H54 (cell line): Measurements from ENCODE around the gene DLGAP1.
"Not testable (repeated sequence)": the region's sequence is repeated elsewhere in the genome, so short reads cannot be mapped to it uniquely, and the experiment has no call there.

ENCODE experiments used
- DNase-seq: peaks from one replicate; pipeline ENCODE4 v3.0.0; 2011; ENCODE audit warnings: low spot score, mixed read lengths; ENCODE audit not compliant: insufficient read length
- FAIRE-seq: peaks from 3 replicates; lab custom pipeline; 2011; peaks lifted over from hg19 to GRCh38; lab: Jason Lieb, UNC
- POLR2A ChIP-seq: IDR thresholded peaks from 2 replicates; pipeline ENCODE4 v1.6.1; 2011; ENCODE audit warnings: low read depth, mild to moderate bottlenecking, low read length

DLGAP1 gene

DNA sequence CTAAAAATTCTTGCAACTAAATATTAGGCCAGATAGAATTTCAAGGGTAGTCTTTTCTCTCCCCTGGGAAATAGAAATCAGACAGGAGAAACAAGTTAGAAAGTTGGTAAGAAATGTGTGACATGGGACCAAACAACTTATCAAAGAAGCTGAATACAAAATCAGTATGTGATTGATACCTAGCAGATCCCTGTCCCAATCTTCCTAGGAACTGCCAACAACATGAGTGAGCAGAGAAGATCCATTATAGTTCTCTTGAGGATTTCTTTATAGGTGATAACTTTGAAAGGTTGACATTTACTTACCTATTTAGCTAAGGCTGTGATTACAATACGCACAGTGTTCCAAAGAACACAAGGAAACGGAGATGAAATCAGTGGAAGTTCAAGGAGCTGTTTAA lies 162.4 kb downstream of the DLGAP1 start:
- no peak for DNase-seq
- no peak for TF ChIP-seq POLR2A
- no peak for FAIRE-seq

DNA sequence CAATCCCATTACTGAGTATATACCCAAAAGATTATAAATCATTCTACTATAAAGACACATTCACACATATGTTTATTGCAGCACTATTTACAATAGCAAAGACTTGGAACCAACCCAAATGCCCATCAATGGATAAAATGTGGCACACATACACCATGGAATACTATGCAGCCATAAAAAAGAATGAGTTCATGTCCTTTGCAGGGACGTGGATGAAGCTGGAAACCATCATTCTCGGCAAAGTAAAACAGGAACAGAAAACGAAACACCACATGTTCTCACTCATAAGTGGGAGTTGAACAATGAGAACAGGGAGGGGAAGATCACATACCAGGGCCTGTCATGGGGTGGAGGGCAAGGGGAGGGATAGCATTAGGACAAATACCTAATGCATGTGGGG lies 167.8 kb downstream of the DLGAP1 start:
- FAIRE-seq, DNase-seq: not testable (repeated sequence)

DNA sequence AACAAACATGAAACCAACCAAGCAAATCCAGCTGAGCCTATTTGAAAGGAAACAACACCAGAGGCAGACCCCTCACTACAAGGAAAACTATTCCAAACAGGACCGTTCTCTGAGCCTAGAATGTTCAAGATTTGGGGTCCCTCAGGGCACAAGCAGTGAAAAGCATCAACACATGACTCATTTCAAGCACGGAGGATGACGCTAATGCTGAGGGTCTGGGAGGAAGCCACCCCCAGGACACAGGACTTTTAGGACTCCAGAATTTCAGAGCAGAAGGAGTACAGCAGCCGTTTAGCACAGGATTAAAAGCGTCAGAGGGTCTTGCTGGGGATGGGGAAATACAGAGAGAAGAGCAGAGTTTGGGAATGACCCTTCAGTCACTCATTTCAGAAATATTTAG lies 168.9 kb downstream of the DLGAP1 start:
- DNase-seq (no peak), FAIRE-seq (no peak)
- no peak for TF ChIP-seq POLR2A

DNA sequence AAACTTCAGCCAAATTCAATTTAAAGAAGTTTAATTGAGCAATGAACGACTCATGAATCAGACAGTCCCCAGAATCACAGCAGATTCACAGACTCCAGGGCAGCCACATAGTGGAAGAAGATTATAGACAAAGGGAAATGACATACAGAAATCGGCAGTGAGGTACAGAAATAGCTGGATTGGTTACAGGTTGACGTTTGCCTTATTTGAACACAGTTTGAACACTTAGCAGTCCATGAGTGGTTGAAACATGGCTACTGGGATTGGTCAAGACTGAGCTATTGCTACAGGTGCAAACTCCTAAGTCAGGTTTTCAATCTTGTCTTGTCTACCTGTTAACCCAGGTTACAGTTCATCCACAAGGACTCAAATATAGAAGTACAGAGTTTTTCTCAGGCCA lies 169.6 kb downstream of the DLGAP1 start:
- DNase-seq (no peak), FAIRE-seq (no peak)
- TF ChIP-seq POLR2A: no peak

DNA sequence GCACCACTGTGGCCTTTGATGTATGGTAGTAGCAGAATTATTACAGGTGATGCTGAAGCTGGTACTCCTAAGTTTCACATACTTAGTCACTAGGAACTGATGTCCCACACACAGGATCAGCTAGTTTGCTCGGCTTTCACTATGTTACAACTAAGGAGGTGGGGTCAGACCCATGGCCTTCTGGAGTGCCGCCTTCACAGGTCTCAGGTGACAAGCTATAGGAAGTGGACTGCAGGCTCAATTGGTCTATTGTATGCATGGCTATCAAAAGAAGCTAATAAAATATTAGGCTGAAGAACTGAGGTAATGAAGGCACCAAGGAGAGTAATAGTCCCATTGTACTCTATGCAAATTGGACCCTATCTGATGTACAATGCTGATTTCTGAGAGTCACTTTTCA lies 170.6 kb downstream of the DLGAP1 start:
- DNase-seq (no peak), FAIRE-seq (no peak)
- TF ChIP-seq POLR2A: no peak

DNA sequence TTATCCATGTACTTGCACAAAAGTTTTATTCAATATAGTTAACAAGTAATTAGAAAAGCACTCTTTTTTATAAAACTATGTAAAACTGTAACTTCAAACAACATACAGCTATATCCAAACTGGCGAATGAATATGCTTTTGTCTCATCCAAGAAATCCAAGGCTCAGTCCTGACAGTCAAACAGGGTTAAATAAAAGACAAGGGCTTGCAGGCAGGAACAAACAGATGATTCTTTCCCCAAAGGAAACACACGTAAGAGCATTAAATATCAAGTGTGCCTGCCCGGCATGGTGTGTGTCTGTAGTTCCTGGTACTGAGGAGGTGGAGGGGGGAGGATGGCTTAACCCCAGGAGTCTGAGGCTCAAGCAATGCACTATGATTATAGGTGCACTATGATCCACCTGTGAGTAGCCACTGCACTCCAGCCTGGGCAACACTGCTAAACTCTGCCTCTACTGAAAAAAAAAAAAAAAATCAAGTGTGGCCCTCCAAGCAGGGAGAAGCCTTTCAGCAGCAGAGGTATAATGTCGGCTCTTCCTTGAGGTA lies 171.3 kb downstream of the DLGAP1 start:
- FAIRE-seq (no peak), DNase-seq (no peak)
- no peak for TF ChIP-seq POLR2A

DNA sequence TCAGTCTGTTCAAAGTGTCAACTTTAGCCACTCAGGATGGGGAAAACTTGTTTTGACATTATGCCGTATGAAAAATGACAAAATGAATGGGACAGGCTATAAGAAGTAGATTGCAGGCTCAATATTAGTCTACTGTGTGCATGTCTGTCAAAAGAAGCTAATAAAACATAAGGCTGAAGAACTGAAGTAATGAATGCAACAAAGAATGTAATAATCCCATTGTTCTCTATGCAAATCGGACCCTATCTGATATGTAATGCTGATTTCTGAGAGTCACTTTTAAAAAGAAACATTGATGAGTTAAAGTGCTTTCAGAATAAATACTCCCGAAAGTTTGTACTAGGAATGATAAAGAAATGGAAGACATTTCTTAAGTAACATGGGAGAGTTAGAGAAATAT lies 172.2 kb downstream of the DLGAP1 start:
- FAIRE-seq: no peak
- DNase-seq: no peak
- TF ChIP-seq POLR2A: no peak

DNA sequence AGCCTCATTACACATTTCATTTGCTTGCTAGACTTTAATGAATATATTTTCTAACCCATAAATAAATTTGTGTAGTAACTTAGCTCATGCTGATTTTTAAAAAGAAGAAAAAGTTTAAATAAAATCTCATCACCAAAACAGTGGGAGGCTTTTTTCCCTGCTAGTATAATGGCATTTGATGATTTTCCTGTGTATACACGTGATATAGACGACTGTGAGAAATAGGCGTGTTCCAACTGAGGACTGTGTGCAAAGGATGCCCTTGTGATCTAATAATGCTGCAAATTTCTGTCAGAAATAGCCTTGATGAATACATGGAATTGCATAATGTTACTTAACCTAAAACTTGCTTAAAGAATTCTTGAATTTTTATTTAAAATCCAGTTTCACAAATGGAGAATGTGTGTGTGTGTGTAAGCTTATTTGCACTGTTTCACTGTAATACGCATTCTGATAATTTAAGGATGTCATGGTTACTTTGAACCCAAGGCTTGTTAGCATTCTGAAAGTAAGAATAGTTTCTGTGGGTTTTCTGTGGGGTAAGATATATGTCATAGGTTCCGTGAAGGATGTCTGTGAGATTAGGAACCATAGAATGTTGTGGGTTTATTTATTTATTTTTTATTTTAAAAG lies 178.0 kb downstream of the DLGAP1 start:
- no peak for TF ChIP-seq POLR2A
- DNase-seq: no peak
- no peak for FAIRE-seq

DNA sequence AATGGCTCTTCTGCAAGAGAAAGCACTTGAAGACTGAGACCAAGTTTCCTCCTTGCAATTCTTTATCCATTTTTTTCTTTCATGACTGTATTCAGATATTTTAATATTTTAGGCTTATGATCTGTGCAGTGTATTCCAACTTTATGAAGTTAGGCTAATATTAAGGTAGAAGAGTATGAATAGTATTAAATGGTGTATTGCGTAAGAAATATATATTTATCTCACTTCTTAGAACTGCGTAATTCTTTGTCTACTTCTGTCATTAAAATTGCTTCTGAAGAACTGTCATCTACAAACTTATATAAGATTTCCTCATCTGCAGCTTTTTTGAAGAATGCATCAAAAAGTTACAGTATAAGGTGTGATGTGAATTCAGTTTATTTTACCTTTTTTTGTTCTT lies 183.2 kb downstream of the DLGAP1 start:
- no peak for FAIRE-seq
- no peak for DNase-seq
- no peak for TF ChIP-seq POLR2A

DNA sequence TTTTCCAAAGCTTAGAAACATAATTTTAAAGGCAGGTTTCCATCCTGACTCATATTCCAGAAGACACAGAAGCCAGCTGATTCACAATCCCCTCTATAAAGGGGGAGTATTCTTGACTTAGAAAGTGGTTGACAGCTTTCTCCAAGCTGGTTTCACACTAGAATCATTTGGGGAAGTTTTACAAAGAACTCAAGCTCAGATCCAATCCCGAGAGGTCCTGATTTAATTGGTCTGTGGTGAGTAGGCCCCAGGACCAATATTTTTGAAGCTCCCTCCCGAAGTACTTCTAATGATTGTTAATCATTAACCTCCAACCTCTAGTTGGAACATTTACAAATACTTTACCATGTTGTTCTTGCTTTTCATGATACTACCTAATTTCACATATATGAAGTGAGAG lies 184.1 kb downstream of the DLGAP1 start:
- DNase-seq (no peak), FAIRE-seq (no peak)
- TF ChIP-seq POLR2A: no peak

DNA sequence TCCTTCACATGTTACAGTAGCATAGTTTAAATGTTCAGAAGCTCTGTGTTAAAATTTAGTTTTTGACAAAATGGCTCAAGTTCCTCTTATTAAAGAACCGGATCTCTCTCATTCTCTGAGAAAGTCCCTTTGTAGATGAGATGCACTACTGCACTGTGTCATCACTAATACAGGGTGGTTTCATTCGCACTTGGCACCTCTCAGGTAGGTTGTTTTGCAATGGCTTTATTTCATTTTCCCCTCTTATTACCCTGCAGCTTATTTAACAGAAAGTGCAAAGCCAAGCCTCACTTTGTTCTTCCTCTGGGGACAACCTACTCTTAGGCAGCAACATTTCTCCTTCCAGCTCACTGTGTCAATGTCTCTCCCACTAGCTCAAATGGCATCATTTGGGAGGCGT lies 185.1 kb downstream of the DLGAP1 start:
- DNase-seq: no peak
- TF ChIP-seq POLR2A: no peak
- no peak for FAIRE-seq

DNA sequence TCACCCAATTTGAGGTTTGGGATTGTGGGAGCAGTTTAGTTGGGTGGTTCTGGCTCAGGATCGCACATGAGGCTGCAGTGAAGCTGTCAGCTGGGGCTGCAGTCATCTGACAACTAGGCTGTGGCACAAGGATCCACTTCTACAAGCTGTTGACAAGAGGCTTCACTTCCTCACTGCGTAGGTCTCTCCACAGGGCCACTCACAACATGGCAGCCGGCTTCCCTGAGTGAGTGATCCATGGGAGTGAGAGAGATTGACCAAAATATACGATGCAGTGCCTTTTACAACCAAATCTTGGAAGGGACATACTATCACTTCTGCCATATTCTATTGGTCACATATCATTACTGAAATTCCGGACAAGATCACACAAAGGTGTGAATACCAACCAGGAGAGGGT lies 187.5 kb downstream of the DLGAP1 start:
- TF ChIP-seq POLR2A: no peak
- DNase-seq (no peak), FAIRE-seq (no peak)

DNA sequence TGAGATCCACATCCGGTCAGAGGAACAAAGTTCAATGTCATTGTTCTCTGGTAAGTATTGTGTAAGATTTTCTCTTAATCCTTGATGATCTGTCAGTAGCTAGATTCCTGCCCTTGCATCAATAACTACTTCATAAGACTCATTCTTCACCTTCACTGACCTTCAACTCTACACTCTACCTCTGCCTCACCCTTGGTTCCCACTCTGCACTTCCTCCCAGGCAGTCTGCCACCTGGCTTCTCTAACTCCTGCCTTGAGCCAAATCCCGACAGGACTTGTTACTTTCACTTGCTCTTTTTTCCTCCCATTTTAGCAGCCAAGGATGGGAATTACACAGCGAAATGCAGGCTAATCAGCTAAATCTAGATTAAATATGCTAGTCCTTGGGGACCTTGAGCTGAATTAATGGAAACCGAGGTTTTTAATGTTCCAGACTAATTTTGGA lies 190.7 kb downstream of the DLGAP1 start:
- no peak for FAIRE-seq
- DNase-seq: no peak
- TF ChIP-seq POLR2A: no peak

DNA sequence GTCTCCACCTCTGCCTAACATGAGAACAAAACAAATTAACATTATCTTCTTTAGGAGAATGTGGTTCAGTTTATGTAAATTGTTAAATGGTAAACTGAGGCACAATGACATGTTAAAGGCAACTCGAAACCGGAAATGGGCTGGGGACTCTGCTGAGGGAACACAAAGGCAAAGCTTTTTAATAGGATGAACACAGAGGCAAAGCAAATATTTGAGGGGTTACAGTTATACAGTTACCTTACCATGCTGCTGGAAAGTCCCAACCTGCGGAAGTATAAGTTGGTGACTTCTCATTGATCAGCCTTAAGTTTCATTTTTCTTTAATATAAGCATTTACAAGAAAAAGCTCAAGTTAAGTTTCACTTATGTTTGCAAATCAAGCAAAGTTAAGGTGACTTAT lies 195.0 kb downstream of the DLGAP1 start:
- DNase-seq (no peak), FAIRE-seq (no peak)
- TF ChIP-seq POLR2A: no peak

DNA sequence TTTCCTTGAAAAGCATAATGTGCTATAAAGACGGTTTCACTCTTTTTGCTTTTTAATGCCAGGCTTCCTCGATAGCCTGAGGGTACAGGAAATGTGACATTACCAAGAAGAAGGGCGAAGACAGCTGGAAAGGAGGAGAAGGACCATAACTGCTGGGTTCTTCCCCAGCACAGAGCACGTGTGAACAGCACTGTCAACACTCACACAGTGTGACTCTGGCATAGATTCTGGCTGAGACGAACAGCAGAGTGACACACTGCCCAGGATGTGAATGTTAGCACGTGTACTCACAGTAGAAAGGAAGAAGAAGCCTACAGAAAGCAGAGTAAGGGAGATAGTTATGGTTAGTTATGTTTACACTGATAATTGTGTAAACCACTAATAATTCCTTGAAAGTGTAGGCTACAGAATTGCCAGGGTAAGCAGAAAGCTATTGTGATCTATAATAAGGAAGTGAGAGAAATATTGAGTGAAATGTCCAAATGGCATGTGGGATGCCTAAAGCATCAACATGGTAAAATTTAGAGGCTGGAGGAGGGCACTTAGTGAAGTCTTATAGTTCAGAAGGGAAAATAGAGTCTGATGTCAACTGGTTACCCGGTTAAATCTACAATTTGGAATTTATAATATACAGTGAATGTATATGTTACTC lies 198.2 kb downstream of the DLGAP1 start:
- FAIRE-seq (no peak), DNase-seq (no peak)
- no peak for TF ChIP-seq POLR2A
